ENCODE data around the gene ITFG2.
A peak's percentile ranks its signal among the peaks of the same experiment; 100 is the strongest.
"Not testable (repeated sequence)": the region's sequence is repeated elsewhere in the genome, so short reads cannot be mapped to it uniquely, and the experiment has no call there.

The ITFG2 gene

DNA sequence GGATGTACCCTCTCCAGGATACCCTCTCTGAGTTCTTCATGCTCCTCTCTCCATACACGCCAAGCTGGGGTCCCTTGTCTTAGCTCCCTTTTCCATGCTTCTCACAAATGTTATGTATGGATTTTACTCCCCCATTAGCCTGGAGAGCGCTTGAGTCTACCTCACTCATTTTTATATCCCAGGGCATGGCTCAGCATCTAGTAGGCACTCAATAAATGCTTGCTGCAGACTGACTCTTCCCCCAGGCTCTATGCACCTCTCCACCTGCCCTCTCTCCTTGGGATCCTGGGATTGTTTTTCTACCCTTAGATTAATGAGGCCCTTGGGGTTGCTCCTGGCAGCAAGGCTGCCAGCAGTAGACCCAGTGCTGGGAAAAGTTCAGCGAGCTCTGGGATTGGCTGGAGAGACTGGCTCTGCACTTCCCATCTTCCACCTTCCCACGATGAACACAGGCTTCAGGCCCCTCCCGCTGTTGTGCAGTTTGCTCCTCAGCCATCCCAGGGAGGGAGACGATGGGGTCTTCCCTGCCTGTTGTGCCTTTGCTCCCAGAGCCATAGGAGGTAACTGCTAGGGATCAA lies 20.2 kb downstream of the ITFG2 start:
- peak in 1 of 14 donors; percentile 61 for DNase-seq

DNA sequence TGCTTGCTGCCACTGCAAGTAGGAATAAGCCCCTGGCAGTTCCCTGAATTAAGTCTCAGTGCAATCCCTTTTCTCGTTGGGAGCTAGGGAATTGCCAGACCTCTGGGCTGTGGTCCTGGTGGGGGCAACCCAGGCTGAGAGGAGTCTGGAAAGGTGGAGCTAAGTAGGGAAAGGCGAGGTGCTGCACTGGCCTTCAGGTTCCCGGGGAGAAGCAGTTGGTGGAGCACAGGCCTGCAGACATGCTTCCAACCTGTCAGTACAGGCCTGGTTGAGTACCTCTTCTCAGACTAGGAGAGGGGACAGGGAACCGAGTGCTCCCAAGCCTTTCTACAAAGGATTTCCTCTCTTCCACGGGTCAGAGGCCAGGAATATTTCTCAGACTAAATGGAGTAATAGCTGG lies 20.9 kb downstream of the ITFG2 start:
- DNase-seq, result peak in 1 of 14 donors; percentile 66

DNA sequence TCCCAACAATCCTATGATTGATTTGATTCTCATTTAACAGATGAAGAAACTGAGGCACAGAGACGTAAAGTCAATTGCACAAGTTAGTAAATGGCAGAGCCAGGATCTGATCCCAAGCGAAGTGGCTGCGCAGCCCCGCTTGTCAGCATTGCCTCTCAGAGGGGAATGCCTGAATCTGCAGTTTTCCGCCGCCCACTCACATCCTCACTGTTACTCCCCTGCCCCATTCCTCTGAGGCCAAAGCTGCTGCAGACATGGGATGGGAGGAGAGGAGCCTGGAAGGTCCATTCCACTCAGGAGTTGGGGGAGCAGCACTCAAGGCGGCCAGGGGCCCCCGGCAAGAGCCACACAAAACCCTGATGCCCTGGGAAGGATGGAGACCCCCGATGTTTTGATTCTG lies 21.3 kb downstream of the ITFG2 start:
- DNase-seq, result peak in 1 of 14 donors; percentile 40

DNA sequence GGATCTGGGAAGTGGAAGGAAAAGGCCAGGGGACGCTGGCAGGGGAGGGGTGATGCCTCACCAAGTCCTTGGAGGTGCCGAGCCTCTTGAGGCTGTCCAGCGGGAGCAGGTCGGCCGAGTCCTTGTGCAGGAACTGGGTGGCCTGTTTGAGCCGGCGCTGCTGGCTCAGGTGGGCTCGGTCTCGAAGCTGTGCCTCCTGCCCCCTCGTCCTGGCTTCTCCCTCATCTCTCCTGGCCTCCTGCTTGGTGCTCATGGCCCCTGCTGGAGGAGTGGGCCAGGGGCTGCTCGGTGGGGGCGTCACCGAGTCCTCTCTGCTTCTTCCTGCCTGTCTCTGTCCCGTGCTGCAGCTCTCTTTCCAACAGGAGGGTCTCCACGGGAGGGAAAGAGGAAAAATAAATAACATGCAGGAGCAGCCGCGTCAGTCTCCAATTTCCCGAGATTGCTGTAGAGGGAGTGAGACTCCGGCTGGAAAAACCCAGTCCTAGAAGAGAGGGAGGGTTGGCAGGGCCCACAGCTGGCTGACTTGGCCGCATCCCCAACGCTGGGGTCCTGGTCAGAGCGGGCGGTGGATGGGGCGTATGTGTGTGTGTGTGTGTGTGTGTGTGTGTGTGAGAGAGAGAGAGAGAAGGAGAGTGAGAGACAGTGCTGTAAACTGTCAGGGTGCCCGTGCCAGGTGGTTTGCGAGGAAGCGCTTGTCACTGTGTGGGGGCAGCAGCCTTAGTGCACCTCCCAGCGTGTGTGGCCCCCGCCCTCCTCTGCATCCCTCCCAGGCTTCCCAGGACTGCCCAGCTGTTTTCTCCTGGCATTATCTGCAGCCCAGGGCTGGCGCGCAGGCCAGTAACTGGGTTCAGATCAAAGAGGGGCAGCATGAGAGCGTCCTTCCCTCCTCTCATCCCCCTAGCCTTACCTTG lies 22.4 kb downstream of the ITFG2 start, which contains the start of gene NRIP2:
TSS of gene NRIP2 (minus strand) at position 455 of the 911 bp plus-strand sequence. CDS start at position 403, 52 bp downstream.
- peak in 11 of 14 donors; percentile 28 to 74 (median 46) for DNase-seq

DNA sequence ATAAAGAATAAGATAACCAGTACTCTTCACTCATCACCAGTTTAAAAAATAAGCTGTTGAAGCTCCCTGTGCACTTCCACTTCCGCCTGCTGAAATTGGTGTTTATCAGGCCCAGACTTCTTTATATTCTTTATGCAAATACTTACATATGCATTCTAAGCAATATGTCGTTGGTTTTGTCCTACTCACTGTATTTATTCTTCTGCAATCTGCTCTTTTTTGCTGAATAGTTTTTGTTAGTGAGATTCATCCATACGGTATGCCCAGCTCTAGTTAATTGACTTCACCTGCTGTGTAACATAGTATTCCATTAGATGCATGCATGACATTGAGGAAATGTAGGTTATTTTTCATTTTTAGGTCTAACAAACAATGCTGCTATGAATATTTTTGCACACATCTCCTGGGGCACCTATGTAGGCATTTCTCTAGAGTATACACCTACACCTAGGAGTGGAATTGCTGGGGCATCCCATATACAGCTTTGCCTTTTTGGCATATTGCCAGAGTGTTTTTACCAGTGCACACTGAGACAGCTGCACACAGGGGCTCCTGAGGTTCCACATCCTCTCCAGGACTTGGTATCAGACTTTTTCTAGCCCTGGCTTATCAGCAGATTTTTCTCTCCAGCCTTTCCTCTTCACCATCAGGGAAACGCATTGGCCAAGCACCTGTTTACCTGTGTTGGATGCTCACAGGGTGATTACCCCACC lies 23.4 kb downstream of the ITFG2 start:
- DNase-seq, result peak in 1 of 14 donors; percentile 13

DNA sequence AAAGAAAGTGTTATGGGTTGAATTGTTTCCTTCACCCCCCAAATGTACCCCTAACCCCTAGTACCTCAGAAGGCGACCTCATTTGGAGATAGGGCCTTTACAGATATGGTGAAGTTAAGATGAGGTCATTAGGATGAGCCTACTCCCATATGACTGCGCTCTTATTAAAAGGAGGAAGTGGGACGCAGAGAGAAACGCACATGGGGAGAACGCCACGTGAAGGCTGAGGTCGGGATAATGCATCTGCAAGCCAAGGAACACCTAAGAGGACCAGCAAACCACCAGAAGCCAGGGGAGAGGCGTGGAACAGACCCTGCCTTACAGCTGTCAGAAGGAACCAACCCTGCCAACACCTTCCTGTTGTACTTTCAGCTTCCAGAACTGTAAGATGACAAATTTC lies 24.1 kb downstream of the ITFG2 start:
- DNase-seq, result no peak

DNA sequence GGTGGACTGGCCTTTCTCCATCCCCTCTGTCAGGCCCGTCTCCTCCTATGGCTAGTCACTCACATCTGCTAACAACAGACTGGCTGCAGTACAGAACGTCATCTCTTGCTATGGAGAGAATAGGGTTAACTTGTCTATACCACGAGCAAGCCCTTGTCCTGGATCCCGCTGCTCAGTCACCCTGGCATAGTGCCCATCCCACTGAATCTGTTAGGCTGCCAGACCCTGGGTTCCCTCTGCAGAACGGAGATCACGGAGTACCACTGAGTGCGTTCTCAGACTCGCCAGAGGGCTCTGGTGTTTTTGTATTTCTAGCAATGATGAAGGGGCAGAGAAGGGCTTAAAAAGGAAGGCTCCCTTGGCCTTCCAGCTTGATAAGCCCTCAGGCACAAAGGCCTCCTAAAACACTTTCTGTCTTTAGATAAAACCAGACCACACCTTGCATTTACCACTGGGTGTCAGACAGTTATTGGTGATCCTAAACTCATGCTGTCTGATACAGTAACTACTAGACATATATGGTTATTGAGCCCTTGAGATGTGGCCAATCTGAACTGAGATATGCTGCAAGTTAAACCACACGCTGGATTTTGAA lies 28.7 kb downstream of the ITFG2 start:
- DNase-seq, result peak in 1 of 14 donors; percentile 62

DNA sequence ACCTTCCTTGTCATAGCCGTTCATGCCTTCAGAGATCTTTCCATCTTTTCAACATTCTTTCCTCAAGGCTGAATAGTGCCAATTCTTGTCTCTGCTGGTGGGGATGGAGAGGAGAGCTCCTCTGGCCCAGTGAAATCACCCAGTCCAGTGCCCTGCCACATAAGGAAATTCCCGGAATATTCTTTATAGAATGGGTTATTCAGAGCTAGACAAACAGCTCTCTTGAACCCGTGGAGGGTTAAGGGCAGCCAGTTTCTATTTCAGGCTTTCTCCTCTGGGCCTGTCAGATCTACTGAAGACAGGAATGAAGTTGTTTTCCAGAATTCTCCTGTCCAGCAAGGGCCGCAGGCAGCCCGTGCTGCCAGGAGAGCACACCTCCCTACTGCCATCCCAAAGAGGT lies 30.5 kb downstream of the ITFG2 start:
- no peak for DNase-seq

DNA sequence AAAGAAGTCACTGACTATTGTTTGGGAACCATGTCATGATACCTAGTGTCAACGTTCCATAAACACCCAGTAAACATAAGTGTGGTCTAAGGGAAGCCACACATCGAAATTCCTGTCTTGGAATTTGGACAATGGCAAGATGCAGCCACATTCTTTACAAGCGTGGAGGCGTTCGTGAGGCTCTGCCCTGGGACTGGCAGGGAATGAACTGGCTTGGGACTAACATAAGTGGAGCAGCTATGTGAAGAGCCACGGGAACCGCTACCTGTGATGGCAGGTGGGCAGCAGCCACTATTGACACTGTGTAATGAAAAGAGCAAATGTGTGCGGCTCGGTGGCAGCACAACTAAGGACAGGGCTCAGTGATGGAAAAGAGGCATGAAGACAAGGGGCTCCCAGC lies 32.3 kb downstream of the ITFG2 start:
- no peak for DNase-seq

DNA sequence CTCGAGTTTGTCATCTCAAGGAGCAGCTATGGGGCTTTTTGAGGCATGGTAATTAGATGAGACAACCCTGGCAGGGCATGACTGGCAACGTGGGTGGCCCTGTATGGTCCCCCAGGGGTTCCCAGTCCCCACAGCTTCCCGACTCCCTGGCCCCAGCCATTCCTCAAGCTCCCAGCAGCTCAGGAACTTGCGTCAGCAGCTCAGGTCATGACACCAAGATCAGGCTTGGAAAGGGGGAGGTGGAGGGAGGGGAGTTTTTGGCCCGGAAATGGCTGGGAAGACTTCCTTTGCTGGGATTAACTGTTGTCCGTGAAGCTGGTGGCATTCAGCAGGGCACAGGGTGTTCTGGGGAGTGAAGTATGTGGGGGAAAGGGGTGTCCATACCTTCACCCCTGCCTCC lies 32.8 kb downstream of the ITFG2 start:
- DNase-seq, result peak in 1 of 14 donors; percentile 19

DNA sequence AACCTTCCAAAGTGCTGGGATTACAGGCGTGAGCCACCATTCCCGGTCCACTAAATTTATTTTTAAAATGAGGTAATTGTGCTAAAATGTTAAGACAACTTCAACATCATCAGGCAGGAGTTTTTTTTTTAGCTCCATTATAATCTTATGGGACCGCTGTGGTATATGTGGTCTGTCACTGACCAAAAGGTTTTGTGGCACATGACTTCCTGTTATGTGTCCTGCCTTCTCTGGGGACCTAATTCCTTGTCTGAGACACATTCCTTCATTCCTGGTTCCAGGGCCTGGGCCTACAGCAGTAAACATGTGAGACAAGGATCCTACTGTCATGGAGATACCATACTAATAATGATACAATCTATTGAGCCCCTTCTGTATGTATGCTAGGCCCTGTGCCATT lies 39.5 kb downstream of the ITFG2 start:
- DNase-seq, result no peak

DNA sequence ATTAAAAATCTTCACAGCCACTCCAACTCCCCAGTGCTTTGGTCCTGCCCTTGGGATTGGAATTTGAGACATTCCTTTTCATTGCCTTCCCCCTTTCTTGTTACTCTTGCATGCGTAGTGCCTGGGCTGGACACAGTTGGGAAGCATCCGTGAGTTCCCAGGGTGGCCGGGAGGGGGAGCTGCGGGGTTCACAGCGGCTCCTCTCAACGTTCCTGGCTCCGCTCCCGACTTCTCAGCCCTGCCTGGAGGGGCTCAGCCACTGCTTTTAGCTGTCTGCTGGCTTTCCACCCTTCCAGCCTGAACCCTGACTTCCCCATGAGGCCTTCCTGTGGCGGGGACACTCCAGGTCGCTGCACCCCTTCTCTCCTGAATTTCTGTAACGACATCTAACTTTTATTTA lies 41.2 kb downstream of the ITFG2 start:
- DNase-seq, result peak in 12 of 14 donors; percentile 8 to 78 (median 56)

DNA sequence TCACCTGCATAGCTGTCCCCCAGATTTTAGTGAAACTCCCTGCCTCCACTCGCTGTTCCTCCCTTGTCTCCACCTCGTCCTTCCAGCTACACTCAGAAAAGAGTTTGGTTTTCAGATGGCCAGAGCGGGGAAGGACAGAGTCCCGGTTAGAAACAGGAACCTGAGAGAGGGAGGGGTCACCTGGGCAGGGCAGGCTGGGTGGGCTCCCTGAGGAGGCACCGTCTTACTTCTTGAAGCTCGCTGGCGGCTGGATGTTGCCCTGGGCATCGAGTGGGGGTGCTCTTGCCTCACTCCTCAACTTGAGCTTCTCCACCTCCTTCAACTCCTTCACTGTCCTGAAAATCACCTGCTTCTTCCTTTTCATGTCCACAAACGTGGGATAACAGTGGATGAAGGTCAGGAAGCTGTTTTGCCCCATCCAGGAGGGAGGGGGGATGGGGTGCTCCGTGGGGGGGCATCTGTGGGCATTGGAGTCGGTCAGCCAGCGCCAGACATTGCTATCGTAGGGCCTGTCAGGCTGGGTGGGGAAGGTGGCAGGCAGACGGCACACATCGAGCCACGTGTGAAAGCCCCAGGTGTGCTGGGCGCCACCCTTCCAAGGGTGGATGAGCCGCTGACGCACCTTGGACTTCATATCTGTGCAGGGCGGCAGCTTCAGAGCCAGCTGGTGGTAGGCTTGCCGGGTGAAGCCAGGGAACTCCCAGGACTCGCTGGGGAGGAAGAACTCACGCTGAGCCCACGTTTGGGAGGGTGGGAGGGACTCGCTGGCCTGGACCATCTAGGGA lies 42.4 kb downstream of the ITFG2 start:
- no peak for DNase-seq

DNA sequence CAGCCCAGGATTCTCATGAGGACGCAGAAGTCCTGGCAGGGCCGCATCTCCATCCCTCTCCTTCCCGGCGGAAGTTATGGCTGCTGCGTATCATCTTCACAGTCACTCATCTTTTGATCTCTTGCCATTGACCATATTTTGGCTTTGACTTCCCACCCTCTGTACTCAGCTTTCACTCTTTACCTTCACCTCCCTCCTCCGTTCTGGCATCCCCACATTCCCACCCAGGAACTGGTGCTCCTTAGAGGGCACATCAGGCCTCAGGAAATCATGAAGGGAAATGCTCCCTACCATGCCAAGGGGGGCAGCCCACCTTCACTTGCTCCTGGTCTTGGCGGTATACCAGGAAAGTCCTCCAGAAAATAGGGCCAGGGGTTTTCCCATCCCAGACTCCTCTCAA lies 43.1 kb downstream of the ITFG2 start:
- DNase-seq, result no peak

DNA sequence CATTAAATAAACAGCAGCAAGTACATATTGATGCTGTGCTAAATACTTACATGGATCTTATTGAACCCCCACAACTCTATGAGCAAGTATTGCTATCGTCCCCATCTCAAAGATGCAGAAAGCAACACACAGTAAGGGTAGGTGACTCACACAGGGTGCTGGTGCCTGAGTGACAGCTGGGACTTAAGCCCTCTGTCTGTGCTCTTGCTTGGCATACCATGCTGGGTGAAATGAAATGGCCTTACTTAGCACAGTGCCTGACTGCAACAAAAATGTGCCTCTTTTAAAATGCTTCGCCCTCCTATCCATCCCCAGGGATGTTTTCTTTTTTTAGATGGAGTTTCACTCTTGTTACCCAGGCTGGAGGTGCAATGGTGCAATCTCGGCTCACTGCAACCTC lies 43.6 kb downstream of the ITFG2 start:
- DNase-seq, result no peak

DNA sequence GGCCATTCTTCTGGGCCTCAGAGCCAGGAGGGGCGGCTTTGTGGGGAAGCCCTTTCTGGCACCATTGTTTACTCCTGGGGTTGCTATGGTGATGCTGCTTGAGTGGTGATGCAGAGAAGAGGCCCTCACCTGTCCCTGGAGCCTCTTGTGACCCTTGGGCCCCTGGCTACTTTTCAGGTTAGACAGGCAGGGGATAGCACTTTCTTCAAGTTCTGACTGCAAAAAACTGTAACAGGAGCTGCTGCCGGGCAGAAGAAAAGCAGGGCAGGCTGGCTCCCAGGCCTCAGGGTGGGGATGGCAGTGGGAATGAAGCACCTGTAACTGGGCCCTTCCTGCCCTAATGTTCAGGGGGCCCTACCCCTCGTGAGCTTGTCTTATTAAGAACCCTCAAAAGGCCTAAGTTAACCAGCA lies 44.6 kb downstream of the ITFG2 start, which contains the start of gene TEX52:
TSS of gene TEX52 (minus strand) at position 19 of the 411 bp plus-strand sequence. CDS start at position 6, 13 bp downstream.
- DNase-seq, result no peak

DNA sequence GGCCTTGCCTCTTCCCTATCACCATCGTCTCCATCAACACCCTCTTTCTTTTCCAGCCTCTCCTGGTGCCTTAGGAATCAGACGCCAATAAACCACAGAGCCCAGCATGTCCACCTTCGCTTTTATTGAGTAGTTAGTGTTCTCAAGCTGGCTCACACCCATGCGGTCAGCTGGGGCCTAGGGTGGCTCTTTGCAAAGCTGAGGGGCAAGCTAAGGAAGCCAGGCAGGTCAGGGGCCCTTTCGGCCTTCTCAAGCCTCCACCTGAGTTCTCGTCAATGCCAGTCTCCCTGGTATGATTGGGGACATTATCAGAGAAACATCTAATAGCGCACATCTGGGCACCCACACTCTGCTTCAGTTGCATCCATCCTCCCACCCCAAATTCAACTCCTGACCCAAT lies 45.1 kb downstream of the ITFG2 start:
- DNase-seq, result no peak

DNA sequence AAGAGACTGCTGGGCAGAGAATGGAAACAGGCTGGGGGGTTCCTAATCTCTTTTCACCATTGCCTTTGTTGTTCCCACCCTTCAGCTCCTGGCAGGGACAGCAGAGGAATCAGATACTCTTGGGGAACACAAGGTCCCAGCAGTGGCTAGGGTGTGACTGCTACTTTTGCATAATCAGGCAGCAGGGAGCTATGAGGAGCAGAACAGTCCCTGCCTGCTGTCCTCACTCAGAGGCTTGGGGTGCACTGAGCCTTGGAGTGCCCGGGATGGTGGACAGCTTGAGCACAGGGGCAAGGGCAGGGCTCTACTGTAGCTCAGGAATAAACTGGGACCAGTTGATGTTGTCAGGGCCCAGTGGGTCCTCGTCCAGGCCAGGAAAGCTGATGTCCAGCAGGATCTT lies 45.9 kb downstream of the ITFG2 start:
- no peak for DNase-seq

DNA sequence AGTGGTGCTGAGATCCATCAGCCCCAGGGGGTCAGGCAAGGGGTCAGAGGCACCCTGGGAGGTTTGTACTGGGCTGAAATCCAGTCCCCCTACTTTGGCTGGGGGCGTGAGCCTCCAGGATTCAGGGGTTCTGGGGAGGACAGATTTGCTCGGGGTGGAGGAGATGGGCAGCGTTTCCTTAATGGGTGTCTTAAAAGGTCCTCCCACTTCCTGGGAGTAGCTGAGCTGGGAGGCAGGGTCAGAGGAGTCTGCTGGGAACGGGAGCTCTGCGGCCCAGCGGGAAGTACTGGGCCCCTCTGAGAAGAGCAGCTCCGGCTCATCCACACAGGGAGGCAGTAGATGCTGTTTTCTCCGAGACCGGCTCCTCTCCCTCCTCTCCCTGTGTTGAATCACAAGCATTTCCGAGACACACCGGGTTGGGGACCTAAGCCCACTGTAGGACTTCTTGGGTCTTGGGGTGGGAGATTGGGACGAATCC lies 46.5 kb downstream of the ITFG2 start:
- DNase-seq, result no peak

DNA sequence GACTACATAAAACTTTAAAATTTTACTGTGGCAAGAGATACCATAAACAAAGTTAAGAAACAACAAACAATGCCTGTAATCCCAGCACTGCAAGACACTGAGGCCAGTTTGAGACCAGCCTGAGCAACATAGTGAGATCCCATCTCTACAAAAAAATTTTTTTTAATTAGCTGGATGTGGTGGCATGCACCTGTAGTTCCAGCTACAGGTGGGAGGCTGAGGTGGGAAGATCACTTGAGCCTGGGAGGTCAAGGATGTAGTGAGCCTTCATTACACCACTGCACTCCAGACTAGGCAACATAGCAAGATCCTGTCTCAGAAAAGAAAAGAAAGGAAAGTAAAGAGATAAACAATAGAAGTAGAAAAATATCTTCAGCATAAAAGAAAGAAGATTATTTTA lies 47.7 kb downstream of the ITFG2 start:
- no peak for DNase-seq

DNA sequence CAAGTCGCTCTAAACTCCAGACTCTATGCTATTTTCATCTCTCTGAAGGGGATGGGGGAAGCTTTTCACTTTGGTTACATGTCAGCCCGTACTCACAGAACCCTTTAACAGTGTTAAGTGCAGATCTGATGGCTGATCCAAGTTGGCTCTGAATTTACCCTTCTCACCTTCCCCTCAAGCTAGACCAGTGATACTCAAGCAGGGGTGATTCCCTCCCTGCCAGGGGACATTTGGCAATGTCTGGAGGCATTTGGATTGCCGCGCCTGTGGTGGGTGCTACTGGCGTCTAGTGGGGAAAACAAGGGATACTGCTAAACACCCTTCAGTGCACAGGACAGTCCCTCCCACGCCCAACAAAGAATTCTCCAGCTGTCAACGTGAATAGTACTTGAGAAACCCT lies 50.4 kb downstream of the ITFG2 start:
- no peak for DNase-seq

DNA sequence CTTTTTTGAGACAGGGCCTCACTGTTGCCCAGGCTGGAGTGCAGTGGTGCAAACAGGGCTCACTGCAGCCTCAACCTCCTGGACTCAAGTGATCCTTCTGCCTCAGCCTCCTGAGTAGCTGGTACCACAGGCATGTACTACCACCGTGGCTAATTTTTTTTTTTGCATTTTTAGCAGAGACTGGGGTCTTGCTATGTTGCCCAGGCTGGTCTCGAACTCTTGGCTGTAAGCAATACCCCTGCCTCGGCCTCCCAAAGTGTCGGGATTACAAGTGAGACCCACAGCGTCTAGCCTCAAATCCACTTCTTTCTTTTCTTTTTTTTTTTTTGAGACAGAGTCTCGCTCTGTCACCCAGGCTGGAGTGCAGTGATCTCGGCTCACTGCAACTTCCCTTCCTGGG lies 50.9 kb downstream of the ITFG2 start:
- DNase-seq, result not testable (repeated sequence)

Data from C1 segment of cervical spinal cord (tissue), 14 donors.